ENCODE data around the gene LECT2.

DNA sequence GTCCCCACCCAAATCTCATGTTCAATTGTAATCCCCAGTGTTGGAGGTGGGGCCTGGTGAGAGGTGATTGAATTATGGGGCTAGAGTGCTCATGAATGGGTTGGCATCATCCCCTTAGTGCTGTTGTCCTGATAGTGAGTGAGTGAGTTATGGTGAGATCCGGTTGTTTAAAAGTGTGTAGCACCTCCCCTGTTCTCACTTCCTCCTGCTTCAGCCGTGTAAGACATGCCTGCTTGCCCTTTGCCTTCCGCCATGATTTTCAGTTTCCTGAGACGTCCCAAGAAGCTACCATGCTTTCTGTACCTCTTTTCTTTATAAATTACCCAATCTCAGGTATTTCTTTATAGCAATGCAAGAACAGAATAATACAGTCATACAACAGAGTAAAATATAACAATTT, 742 bp upstream of the LECT2 start:
- TF ChIP-seq CTCF (conservative IDR thresholded peaks at IDR 0.05; ENCODE audit: low read depth in 2 of 2) (no peak), REST (IDR thresholded peaks at IDR 0.05; ENCODE audit: unreplicated experiment) (no peak), ZNF331 (CRISPR knock-in tag; IDR thresholded peaks at IDR 0.05; ENCODE audit: low read depth) (no peak), EZH2phosphoT487 (IDR thresholded peaks at IDR 0.05; ENCODE audit: unreplicated experiment) (no peak), POLR2AphosphoS5 (IDR thresholded peaks at IDR 0.05; ENCODE audit: low read depth) (no peak), EZH2 (IDR thresholded peaks at IDR 0.05; ENCODE audit: low read depth, unreplicated experiment) (no peak), CREB1 (CRISPR knock-in tag; IDR thresholded peaks at IDR 0.05; ENCODE audit: low read depth) (no peak), STAT1 (IDR thresholded peaks at IDR 0.05; ENCODE audit: unreplicated experiment) (no peak), NANOG (IDR thresholded peaks at IDR 0.05; ENCODE audit: borderline replicate concordance) (no peak), JUNB (IDR thresholded peaks at IDR 0.05; ENCODE audit: unreplicated experiment) (no peak)
- TF ChIP-seq, protein P1, sequence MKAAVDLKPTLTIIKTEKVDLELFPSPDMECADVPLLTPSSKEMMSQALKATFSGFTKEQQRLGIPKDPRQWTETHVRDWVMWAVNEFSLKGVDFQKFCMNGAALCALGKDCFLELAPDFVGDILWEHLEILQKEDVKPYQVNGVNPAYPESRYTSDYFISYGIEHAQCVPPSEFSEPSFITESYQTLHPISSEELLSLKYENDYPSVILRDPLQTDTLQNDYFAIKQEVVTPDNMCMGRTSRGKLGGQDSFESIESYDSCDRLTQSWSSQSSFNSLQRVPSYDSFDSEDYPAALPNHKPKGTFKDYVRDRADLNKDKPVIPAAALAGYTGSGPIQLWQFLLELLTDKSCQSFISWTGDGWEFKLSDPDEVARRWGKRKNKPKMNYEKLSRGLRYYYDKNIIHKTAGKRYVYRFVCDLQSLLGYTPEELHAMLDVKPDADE (IDR thresholded peaks at IDR 0.05): no peak
- TF ChIP-seq, protein P2, sequence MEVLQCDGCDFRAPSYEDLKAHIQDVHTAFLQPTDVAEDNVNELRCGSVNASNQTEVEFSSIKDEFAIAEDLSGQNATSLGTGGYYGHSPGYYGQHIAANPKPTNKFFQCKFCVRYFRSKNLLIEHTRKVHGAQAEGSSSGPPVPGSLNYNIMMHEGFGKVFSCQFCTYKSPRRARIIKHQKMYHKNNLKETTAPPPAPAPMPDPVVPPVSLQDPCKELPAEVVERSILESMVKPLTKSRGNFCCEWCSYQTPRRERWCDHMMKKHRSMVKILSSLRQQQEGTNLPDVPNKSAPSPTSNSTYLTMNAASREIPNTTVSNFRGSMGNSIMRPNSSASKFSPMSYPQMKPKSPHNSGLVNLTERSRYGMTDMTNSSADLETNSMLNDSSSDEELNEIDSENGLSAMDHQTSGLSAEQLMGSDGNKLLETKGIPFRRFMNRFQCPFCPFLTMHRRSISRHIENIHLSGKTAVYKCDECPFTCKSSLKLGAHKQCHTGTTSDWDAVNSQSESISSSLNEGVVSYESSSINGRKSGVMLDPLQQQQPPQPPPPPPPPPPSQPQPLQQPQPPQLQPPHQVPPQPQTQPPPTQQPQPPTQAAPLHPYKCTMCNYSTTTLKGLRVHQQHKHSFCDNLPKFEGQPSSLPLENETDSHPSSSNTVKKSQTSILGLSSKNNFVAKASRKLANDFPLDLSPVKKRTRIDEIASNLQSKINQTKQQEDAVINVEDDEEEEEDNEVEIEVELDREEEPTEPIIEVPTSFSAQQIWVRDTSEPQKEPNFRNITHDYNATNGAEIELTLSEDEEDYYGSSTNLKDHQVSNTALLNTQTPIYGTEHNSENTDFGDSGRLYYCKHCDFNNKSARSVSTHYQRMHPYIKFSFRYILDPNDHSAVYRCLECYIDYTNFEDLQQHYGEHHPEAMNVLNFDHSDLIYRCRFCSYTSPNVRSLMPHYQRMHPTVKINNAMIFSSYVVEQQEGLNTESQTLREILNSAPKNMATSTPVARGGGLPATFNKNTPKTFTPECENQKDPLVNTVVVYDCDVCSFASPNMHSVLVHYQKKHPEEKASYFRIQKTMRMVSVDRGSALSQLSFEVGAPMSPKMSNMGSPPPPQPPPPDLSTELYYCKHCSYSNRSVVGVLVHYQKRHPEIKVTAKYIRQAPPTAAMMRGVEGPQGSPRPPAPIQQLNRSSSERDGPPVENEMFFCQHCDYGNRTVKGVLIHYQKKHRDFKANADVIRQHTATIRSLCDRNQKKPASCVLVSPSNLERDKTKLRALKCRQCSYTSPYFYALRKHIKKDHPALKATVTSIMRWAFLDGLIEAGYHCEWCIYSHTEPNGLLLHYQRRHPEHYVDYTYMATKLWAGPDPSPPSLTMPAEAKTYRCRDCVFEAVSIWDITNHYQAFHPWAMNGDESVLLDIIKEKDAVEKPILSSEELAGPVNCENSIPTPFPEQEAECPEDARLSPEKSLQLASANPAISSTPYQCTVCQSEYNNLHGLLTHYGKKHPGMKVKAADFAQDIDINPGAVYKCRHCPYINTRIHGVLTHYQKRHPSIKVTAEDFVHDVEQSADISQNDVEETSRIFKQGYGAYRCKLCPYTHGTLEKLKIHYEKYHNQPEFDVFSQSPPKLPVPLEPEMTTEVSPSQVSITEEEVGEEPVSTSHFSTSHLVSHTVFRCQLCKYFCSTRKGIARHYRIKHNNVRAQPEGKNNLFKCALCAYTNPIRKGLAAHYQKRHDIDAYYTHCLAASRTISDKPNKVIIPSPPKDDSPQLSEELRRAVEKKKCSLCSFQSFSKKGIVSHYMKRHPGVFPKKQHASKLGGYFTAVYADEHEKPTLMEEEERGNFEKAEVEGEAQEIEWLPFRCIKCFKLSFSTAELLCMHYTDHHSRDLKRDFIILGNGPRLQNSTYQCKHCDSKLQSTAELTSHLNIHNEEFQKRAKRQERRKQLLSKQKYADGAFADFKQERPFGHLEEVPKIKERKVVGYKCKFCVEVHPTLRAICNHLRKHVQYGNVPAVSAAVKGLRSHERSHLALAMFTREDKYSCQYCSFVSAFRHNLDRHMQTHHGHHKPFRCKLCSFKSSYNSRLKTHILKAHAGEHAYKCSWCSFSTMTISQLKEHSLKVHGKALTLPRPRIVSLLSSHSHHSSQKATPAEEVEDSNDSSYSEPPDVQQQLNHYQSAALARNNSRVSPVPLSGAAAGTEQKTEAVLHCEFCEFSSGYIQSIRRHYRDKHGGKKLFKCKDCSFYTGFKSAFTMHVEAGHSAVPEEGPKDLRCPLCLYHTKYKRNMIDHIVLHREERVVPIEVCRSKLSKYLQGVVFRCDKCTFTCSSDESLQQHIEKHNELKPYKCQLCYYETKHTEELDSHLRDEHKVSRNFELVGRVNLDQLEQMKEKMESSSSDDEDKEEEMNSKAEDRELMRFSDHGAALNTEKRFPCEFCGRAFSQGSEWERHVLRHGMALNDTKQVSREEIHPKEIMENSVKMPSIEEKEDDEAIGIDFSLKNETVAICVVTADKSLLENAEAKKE (CRISPR knock-in tag; IDR thresholded peaks at IDR 0.05): no peak
